NCI-H1694 (cell line): ENCODE measurements around the gene NTN5.
"Not testable (repeated sequence)": the region's sequence is repeated elsewhere in the genome, so short reads cannot be mapped to it uniquely, and the experiment has no call there.

Source experiments
- DNase-seq: peaks from one replicate; lab custom pipeline; 2025; lab: John Stamatoyannopoulos, UW

Gene NTN5, protein sequence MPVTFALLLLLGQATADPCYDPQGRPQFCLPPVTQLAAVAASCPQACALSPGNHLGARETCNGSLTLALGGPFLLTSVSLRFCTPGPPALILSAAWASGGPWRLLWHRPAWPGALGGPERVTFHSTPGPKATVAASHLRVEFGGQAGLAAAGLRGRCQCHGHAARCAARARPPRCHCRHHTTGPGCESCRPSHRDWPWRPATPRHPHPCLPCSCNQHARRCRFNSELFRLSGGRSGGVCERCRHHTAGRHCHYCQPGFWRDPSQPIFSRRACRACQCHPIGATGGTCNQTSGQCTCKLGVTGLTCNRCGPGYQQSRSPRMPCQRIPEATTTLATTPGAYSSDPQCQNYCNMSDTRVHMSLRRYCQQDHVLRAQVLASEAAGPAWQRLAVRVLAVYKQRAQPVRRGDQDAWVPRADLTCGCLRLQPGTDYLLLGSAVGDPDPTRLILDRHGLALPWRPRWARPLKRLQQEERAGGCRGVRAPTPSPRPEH

GRCh38 chr19:48672994-48673393 lies at the start of gene NTN5:
TSS of gene NTN5 (minus strand) at chr19:48673017. CDS start at chr19:48670986, 2,031 bp downstream.
- DNase-seq: no peak

GRCh38 chr19:48722196-48722708 lies 49.4 kb upstream of the NTN5 start:
- no peak for DNase-seq

GRCh38 chr19:48720613-48721296 lies 47.9 kb upstream of the NTN5 start:
- DNase-seq: peak; percentile 99

DNA sequence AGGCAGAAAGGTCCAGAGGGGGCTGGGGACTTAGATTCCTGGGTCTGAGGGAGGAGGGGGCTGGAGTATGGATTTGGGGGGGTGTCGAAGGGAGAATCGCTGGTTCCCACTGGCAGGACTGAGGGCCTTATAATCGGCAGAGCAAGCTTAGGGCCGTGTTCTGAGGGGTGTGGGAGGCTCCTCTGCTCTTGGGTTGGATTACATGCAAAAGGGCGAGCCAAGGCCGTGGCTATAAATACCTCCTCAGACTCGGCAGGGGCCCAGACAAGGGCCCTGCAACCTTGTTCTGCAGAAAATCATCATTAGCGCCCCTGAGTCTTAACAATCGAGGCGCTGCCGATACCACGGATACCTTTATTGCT lies 47.4 kb upstream of the NTN5 start:
- DNase-seq: no peak

- DNase-seq: no peak
These were observed 46.7 kb upstream of the NTN5 start, which contains the start of gene MAMSTR for GRCh38 chr19:48719263-48720171. TSS of gene MAMSTR (minus strand) at chr19:48719725. CDS start at chr19:48719031, 694 bp downstream.

DNA sequence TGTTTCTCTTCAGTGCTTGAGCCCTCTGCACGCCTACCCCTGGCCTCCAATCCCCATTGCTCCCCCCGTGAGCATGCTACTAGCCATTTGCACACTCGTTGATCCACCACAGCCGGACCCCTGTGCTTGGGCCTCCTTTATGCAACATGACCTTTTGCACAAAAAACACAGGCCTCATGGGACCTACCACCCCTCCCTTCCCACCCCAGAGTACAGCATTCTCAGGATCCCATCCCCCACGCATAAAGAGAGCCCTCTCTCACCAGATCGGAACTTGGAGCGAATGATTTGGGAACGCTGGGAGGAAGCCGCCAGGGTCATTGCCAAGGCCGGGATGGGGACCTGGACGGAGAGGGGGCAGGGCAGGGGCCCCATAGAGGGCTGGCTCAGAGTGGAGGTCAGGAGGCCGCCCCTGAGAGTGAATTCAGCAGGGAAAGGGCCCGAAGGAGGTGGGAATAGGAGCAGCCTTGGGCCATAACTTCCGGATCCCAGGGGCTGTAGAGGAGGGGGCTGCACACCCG lies 46.0 kb upstream of the NTN5 start:
- no peak for DNase-seq

GRCh38 chr19:48718106-48718505 lies 45.3 kb upstream of the NTN5 start:
- not testable (repeated sequence) for DNase-seq

GRCh38 chr19:48716562-48717291 lies 43.9 kb upstream of the NTN5 start:
- DNase-seq: peak; percentile 96

GRCh38 chr19:48715681-48716171 lies 42.9 kb upstream of the NTN5 start:
- DNase-seq: no peak

DNA sequence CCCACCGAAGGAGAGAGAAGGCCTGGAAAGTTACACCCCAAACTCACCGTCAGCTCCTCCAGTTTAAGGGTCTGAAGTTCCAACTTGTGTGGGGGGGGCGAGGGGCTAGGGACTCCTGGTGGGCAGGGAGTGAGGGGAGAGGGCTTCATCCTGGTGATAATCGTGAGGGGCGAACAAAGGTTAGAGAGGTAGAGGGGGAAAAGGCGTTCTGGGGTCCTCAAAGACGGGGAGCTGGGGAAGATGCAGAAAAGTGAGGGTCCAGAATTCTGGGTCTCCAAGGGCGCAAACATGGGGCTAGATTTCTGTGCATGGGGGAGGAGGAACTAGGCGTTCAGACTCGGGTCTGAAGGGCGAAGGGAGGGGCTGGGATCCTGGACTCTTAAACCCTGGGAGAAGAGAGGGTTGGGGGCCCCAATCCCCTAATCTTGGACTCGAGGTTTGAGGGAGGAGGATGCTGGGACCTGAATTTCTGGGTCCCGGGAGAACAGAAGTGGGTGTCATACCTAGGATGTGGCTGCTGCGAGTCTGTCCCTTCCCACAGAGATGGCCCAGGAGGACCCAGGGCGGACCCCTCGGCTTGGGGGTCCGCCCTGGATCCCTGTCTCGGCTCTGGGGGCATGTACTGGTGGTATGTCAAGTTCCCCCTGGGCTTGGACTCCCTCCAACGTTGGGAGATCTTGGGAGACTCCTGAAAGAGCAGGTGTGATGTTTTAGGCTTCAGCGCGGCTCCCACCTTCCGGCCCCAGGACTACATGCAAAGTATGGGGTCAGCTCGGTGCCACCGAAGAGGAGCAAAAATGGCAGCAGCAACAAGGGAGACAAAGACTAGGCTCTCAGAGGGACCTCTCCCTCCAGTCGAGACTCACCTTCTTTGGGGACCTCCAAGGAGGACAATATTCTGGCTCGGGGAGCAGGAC lies 42.2 kb upstream of the NTN5 start:
- no peak for DNase-seq

GRCh38 chr19:48713864-48714755 lies 41.3 kb upstream of the NTN5 start:
- no peak for DNase-seq

- DNase-seq: no peak
These were observed 40.4 kb upstream of the NTN5 start for GRCh38 chr19:48713041-48713863.

DNA sequence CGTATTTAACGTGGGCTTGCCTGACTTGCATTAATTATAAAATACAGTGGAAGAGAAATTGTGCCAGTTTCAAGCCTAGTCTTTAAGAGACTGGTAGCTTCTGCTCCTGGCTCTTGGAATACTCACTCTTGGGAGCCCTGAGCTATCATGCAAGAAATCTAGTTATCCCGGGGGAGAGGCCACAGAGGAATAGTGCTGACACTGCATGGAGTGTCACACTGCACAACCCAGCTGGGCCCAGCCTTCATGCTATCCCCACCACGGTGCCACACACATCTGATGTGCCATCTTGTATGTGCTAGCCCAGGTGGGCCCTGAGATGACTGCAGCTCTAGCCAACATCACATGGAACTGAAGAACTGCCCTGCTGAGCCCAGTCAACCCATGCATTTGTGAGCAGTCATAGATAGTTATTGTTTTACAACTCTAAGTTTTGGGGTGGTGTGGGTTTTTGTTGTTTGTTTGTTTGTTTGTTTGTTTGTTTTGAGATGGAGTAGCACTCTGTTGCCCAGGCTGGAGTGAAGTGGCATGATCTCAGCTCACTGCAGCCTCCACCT lies 38.4 kb upstream of the NTN5 start:
- no peak for DNase-seq

GRCh38 chr19:48708471-48708870 lies 35.7 kb upstream of the NTN5 start:
- DNase-seq: no peak

GRCh38 chr19:48705431-48705830 lies 32.6 kb upstream of the NTN5 start:
- DNase-seq: no peak

- DNase-seq: no peak
These were observed 30.5 kb upstream of the NTN5 start for GRCh38 chr19:48703316-48703715.

DNA sequence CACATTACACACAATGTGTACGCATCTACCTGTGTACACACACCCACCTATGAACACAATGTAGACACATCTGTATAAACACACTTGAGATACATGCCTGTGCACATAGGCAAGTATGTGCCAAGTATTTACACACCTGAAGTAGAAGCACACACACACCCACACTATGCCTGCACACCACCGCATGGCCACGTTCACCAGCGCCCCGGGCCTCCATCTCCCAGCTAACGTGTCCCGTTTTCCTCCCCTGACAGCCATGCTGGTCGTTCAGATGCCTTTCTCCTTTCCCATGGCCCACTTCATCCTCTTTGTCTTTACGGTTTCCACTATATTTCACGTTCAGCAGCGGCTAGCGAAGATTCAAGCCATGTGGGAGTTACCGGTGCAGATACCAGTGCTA lies 29.9 kb upstream of the NTN5 start:
- DNase-seq: no peak
